GM19438 (cell line): ENCODE results near the gene EMP1.

ENCODE experiments used
- ATAC-seq: cut with Tn5 transposase; IDR thresholded peaks from one replicate; pipeline ENCODE4 v1.9.1; 2021; ENCODE audit warnings: low read depth; ENCODE audit not compliant: unreplicated experiment

The EMP1 gene

GRCh38 chr12:13195250-13195649 is 1.3 kb upstream of the EMP1 start:
- ATAC-seq = no peak

GRCh38 chr12:13195785-13196129 is 769 bp upstream of the EMP1 start:
- no peak for ATAC-seq

GRCh38 chr12:13197032-13197431 is 506 bp downstream of the EMP1 start:
- no peak for ATAC-seq

GRCh38 chr12:13197526-13198143 is 1.1 kb downstream of the EMP1 start:
- no peak for ATAC-seq

GRCh38 chr12:13198241-13198640 is 1.7 kb downstream of the EMP1 start:
- ATAC-seq = no peak

- ATAC-seq = no peak
Measured at GRCh38 chr12:13198876-13199275, 2.4 kb downstream of the EMP1 start.

GRCh38 chr12:13199592-13199991 is 3.1 kb downstream of the EMP1 start:
- no peak for ATAC-seq

GRCh38 chr12:13200841-13201240 is 4.3 kb downstream of the EMP1 start:
- ATAC-seq = no peak

GRCh38 chr12:13203034-13203922 is 6.8 kb downstream of the EMP1 start:
- ATAC-seq = no peak

GRCh38 chr12:13204428-13204827 is 7.9 kb downstream of the EMP1 start:
- no peak for ATAC-seq

GRCh38 chr12:13205809-13206559 is 9.5 kb downstream of the EMP1 start:
- no peak for ATAC-seq

GRCh38 chr12:13206560-13206897 is 10.0 kb downstream of the EMP1 start:
- no peak for ATAC-seq

- no peak for ATAC-seq
Measured at GRCh38 chr12:13208533-13209435, 12.3 kb downstream of the EMP1 start.

- ATAC-seq = no peak
Measured at GRCh38 chr12:13209436-13210235, 13.1 kb downstream of the EMP1 start.

GRCh38 chr12:13210236-13211190 is 14.0 kb downstream of the EMP1 start:
- no peak for ATAC-seq

- no peak for ATAC-seq
Measured at GRCh38 chr12:13211191-13211858, 14.8 kb downstream of the EMP1 start.

- peak; percentile 60 for ATAC-seq
Measured at GRCh38 chr12:13211859-13212664, 15.5 kb downstream of the EMP1 start.
